K562 (cell line): Measurements from ENCODE around the gene CBLC. TPM values are rescaled to one million over a fixed set of nuclear protein-coding genes. Genes with fewer than 3 reads are reported as not detected.

Source experiments
- ATAC-seq: fragments of 200-7000 bp; cut with Tn5 transposase; 3 replicates; pipeline ENCODE4 v1.9.1; 2020; ENCODE audit warnings: moderate library complexity
- BruUV-seq: library from RNA; stranded (reverse); fragments of 400-500 nt; replicated peaks from 2 replicates; lab custom pipeline; 2021; lab: Mats Ljungman, UMichigan
- CTCF ChIA-PET: fragments of 300-600 bp; formaldehyde crosslinking; extraction: SDS; loops from one replicate; lab custom pipeline; 2021; ENCODE audit warnings: low intra/inter-chr PET ratio; lab: Yijun Ruan, JAX
- POLR2A ChIA-PET: fragments of 300-600, 350-650 bp; sonication (Branson Sonifier 250); formaldehyde crosslinking; extraction: SDS; loops from one replicate; lab custom pipeline; 2021; ENCODE audit warnings: antibody characterized with exemption, inconsistent platforms; lab: Yijun Ruan, JAX
- DNase-seq, 4 experiments: peaks; one replicate each; pipeline versions ENCODE4 v3.0.0 to v3.0.0-alpha.2; 2011 to 2018; ENCODE audit warnings: low spot score in 3 of 4, mixed read lengths in 3 of 4; ENCODE audit errors: extremely low read depth in 1 of 4
- FAIRE-seq: peaks from 2 replicates; lab custom pipeline; 2011; peaks lifted over from hg19 to GRCh38; lab: Jason Lieb, UNC
- H2AFZ ChIP-seq: 2 replicates; pipeline ENCODE4 v1.6.0; 2011; ENCODE audit warnings: low read depth, low read length, control low read depth, inconsistent platforms
- H3K27ac ChIP-seq: fragments of 200-600 bp; 3 replicates; pipeline ENCODE4 v1.8.0; 2011; ENCODE audit warnings: low read depth, mild to moderate bottlenecking, control low read depth, inconsistent platforms, low read length, moderate library complexity, mixed read lengths; ENCODE audit errors: extremely low read depth
- H3K27me3 ChIP-seq, 2 experiments: fragments of 300-600 bp in 1 of 2; 2 replicates in 1 of 2; 3 replicates in 1 of 2; pipeline versions ENCODE4 v1.6.0 to v1.8.0; 2011; ENCODE audit warnings: inconsistent platforms in 2 of 2, low read length in 2 of 2, mild to moderate bottlenecking in 1 of 2, mixed read lengths in 1 of 2, moderate library complexity in 1 of 2; ENCODE audit not compliant: control insufficient read depth in 2 of 2, insufficient read depth in 2 of 2
- H3K36me3 ChIP-seq: fragments of 300-600 bp; 3 replicates; pipeline ENCODE4 v1.8.0; 2011; ENCODE audit warnings: mild to moderate bottlenecking, low read length, inconsistent platforms; ENCODE audit not compliant: control insufficient read depth, insufficient read depth
- H3K4me1 ChIP-seq, 2 experiments: fragments of 200-600 bp in 1 of 2; replicated peaks in 1 of 2; 2 replicates in 1 of 2; 3 replicates in 1 of 2; pipeline versions ENCODE4 v1.5.1 to v1.8.0; 2011; ENCODE audit warnings: inconsistent platforms in 2 of 2, low read length in 2 of 2, mild to moderate bottlenecking in 1 of 2, mixed read lengths in 1 of 2, moderate library complexity in 1 of 2; ENCODE audit not compliant: control insufficient read depth in 2 of 2, insufficient read depth in 2 of 2
- H3K4me2 ChIP-seq: 2 replicates; pipeline ENCODE4 v1.6.1; 2011; ENCODE audit warnings: low read length, control low read depth, inconsistent platforms, mixed read lengths; ENCODE audit not compliant: insufficient read depth
- H3K4me3 ChIP-seq: fragments of 200-600 bp; sonication (generic), shearing (Covaris generic); 2 replicates; pipeline ENCODE4 v1.5.1; 2016; ENCODE audit warnings: control low read depth, inconsistent platforms
- H3K79me2 ChIP-seq: fragments of 200-600 bp; 3 replicates; pipeline ENCODE4 v1.8.0; 2011; ENCODE audit warnings: low read length, inconsistent platforms; ENCODE audit not compliant: control insufficient read depth, insufficient read depth
- H3K9ac ChIP-seq, 2 experiments: 2 replicates each; pipeline versions ENCODE4 v1.6.0 to v1.6.1; 2011; ENCODE audit warnings: low read depth in 2 of 2, low read length in 2 of 2, control low read depth in 1 of 2, inconsistent platforms in 1 of 2, mild to moderate bottlenecking in 1 of 2, mixed read lengths in 1 of 2; ENCODE audit not compliant: insufficient read depth in 1 of 2
- H3K9me1 ChIP-seq: one replicate; pipeline ENCODE4 v1.6.0; 2011; ENCODE audit warnings: inconsistent platforms, mild to moderate bottlenecking, low read length, moderate library complexity; ENCODE audit not compliant: control insufficient read depth, insufficient read depth
- H3K9me3 ChIP-seq: replicated peaks from 2 replicates; pipeline ENCODE4 v1.5.1; 2011; ENCODE audit warnings: low read depth, low read length, inconsistent platforms; ENCODE audit not compliant: control insufficient read depth, insufficient read depth
- H4K20me1 ChIP-seq: replicated peaks from 2 replicates; pipeline ENCODE4 v1.6.1; 2011; ENCODE audit warnings: low read length, inconsistent platforms, mixed read lengths; ENCODE audit not compliant: control insufficient read depth, insufficient read depth
- ARID1B ChIP-seq: fragments of 450-650 bp; IDR thresholded peaks from 2 replicates; pipeline ENCODE4 v1.6.1; 2016; ENCODE audit warnings: antibody characterized with exemption, mild to moderate bottlenecking, inconsistent platforms
- FOSL1 ChIP-seq: fragments of 200-800 bp; sonication (Bioruptor generic); conservative IDR thresholded peaks from 2 replicates; pipeline ENCODE4 v1.6.1; 2016; ENCODE audit warnings: missing genetic modification characterization, missing compliant biosample characterization
- HMG20B ChIP-seq: fragments of 250-450 bp; sonication (Bioruptor Pico); IDR thresholded peaks from 2 replicates; pipeline ENCODE4 v1.5.0; 2021; ENCODE audit warnings: mild to moderate bottlenecking
- JUN ChIP-seq, 2 experiments: sonication (generic) in 1 of 2; formaldehyde crosslinking in 1 of 2; IDR thresholded peaks; 2 replicates each; pipeline versions ENCODE4 v1.6.1 to v1.8.0; 2012 to 2022; ENCODE audit warnings: borderline replicate concordance in 2 of 2, mild to moderate bottlenecking in 2 of 2, improper control_type of control experiment in 1 of 2, low read depth in 1 of 2, low read length in 1 of 2, missing genetic modification reagents in 1 of 2
- NFIC ChIP-seq: fragments of 450-650 bp; IDR thresholded peaks from 2 replicates; pipeline ENCODE4 v1.6.1; 2017; ENCODE audit warnings: mild to moderate bottlenecking, inconsistent platforms
- RCOR1 ChIP-seq, 2 experiments: IDR thresholded peaks; 2 replicates each; pipeline ENCODE4 v1.6.1; 2012; ENCODE audit warnings: low read depth in 2 of 2, low read length in 2 of 2, borderline replicate concordance in 1 of 2, improper control_type of control experiment in 1 of 2
- STAT5B ChIP-seq: fragments of 250-450 bp; sonication (Bioruptor Pico); IDR thresholded peaks from 2 replicates; pipeline ENCODE4 v1.8.0; 2021; ENCODE audit warnings: mild to moderate bottlenecking, inconsistent platforms
- TBP ChIP-seq: optimal IDR thresholded peaks from 2 replicates; pipeline ENCODE3; 2011; ENCODE audit warnings: low read depth, low read length, improper control_type of control experiment
- ZNF41 ChIP-seq: fragments of 250-450 bp; sonication (Bioruptor Pico); conservative IDR thresholded peaks from 2 replicates; pipeline ENCODE4 v1.4.0; 2020; ENCODE audit warnings: mild to moderate bottlenecking
- ZNF444 ChIP-seq: fragments of 250-450 bp; sonication (Bioruptor Pico); IDR thresholded peaks from 2 replicates; pipeline ENCODE4 v1.4.0; 2020; ENCODE audit warnings: mild to moderate bottlenecking, moderate library complexity
- WGBS: fragments of 100-300 bp; shearing (Covaris generic); methylation state at CpG from one replicate; pipeline ENCODE4 v1.1.6; 2016; ENCODE audit warnings: low coverage, mixed read lengths; ENCODE audit not compliant: insufficient coverage; ENCODE audit errors: missing lambda C conversion rate; 5-methylcytosine and 5-hydroxymethylcytosine counted together
- in situ Hi-C: fragments of 300-500 bp; cut with MboI; formaldehyde crosslinking; loops from 4 replicates; pipeline ENCODE4 v1.15.0; 2018; ENCODE audit warnings: inconsistent platforms, mixed read lengths
- intact Hi-C: fragments of 100-400 bp; cut with micrococcal nuclease; formaldehyde crosslinking; loops from 2 replicates; pipeline ENCODE4 v1.14.2; 2022
- polyA plus RNA-seq, 8 experiments: library from polyadenylated mRNA; depleted of rRNA in 4 of 8; stranded (reverse) in 5 of 8; unstranded in 3 of 8; fragments of >200 nt; fragmentation: Nextera tagmentation in 2 of 8; fragmentation: Illumina TruSeq in 1 of 8; extraction: Ambion mirVana in 2 of 8; extraction: Trizol in 1 of 8; gene quantifications; 2 replicates each; pipeline versions ENCODE4 v1.2.1 to v1.2.3, GENCODE V29; 2011 to 2014; ENCODE audit warnings: inconsistent platforms in 1 of 8, missing spikeins in 1 of 8
- total RNA-seq, 7 experiments: library from RNA; depleted of rRNA in 6 of 7; stranded (reverse); fragments of >200 nt in 6 of 7; fragmentation: Illumina TruSeq in 2 of 7; extraction: Trizol in 2 of 7; gene quantifications; 2 replicates each; pipeline versions ENCODE4 v1.2.1 to v1.2.3, GENCODE V29; 2011 to 2021; ENCODE audit warnings: low replicate concordance in 1 of 7
- TF ChIP-seq, protein P1 (sequence below): fragments of 250-450 bp; sonication (Bioruptor Pico); IDR thresholded peaks from 2 replicates; pipeline ENCODE4 v1.9.0; 2021; ENCODE audit warnings: mild to moderate bottlenecking, inconsistent platforms
- TF ChIP-seq, protein P2 (sequence below): IDR thresholded peaks from 2 replicates; pipeline ENCODE4 v1.6.1; 2016; ENCODE audit warnings: missing genetic modification characterization, missing compliant biosample characterization

CBLC gene
- total and polyA plus RNA-seq, 9 of the 15 experiments (the other 6 are each of a cell fraction or from before 2014, with no cell fraction given), result 0.09 TPM; not detected in 8

DNA sequence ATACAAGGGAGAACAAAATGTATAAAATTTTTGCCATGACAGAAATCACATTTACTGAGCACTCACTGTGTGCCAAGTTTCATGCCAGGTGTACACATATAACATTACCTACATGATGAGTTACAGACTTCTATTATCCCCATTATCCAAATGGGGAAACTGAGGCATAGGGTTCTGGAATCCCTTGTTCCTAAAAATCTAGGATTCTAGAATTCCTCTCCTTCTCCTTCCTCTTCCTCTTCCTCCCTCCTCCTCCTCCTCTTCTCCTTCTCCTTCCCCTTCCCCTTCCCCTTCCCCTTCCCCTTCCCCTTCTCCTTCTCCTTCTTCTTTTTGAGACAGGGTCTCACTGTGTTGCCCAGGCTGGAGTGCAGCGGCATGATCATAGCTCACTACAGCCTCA is 43.3 kb upstream of the CBLC start:
- WGBS, result 43% methylated on average over 1 of the region's 1 CpG

GRCh38 chr19:44735011-44735410 is 42.7 kb upstream of the CBLC start:
- Histone ChIP-seq H3K9me3 (no peaks in the 10 kb centered on the region), H3K27ac (no peak overlapping the region), H3K9ac (no peak overlapping the region), H3K36me3 (no peaks in the 10 kb centered on the region), H3K4me3 (no peak overlapping the region), H3K9me1 (no peaks in the 10 kb centered on the region), H3K4me2 (no peak overlapping the region), H4K20me1 (no peaks in the 10 kb centered on the region), H2AFZ (no peak overlapping the region), H3K27me3 (no peaks in the 10 kb centered on the region), H3K79me2 (no peaks in the 10 kb centered on the region), H3K4me1 (peaks cover 0 to 4% of the 10 kb centered on the region in 2 experiments; a peak in 3 of 5 replicates)
- FAIRE-seq, result no peak
- no TSS peak for BruUV-seq
- ChIA-PET POLR2A (no interaction called here), CTCF (no interaction called here)
- in situ Hi-C loops, result no loop called here
- DNase-seq, result no peak
- intact Hi-C loops, result no loop called here
- WGBS, result 37% methylated on average over 5 of the region's 5 CpGs
- ATAC-seq, result no peak
- TF ChIP-seq FOSL1 (peak; percentile 80), ARID1B (0 out of 2 replicates have a peak, but pooled peaks have one; percentile 14), TBP (peak; percentile 72), RCOR1 (IDR thresholded peaks at IDR 0.05; ENCODE audit: borderline replicate concordance in 1 of 2, low read depth in 2 of 2, low read length in 2 of 2) (peak in 1 of 2 experiments; percentile 34; a peak in 1 of 4 replicates), HMG20B (CRISPR knock-in tag) (no peak), ZNF444 (no peak), STAT5B (CRISPR knock-in tag) (no peak), JUN (IDR thresholded peaks at IDR 0.05; ENCODE audit: borderline replicate concordance, low read depth, low read length) (peak; percentile 22; the same call in 1 of the 2 replicates), JUN (CRISPR knock-in tag; IDR thresholded peaks at IDR 0.05; ENCODE audit: borderline replicate concordance) (no peak), ZNF41 (CRISPR knock-in tag) (no peak)
- TF ChIP-seq, protein P1, sequence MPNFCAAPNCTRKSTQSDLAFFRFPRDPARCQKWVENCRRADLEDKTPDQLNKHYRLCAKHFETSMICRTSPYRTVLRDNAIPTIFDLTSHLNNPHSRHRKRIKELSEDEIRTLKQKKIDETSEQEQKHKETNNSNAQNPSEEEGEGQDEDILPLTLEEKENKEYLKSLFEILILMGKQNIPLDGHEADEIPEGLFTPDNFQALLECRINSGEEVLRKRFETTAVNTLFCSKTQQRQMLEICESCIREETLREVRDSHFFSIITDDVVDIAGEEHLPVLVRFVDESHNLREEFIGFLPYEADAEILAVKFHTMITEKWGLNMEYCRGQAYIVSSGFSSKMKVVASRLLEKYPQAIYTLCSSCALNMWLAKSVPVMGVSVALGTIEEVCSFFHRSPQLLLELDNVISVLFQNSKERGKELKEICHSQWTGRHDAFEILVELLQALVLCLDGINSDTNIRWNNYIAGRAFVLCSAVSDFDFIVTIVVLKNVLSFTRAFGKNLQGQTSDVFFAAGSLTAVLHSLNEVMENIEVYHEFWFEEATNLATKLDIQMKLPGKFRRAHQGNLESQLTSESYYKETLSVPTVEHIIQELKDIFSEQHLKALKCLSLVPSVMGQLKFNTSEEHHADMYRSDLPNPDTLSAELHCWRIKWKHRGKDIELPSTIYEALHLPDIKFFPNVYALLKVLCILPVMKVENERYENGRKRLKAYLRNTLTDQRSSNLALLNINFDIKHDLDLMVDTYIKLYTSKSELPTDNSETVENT (CRISPR knock-in tag), result no peak

More for the DNA sequence above, 43.3 kb upstream of the CBLC start:
- no peak overlapping the region for H2AFZ ChIP-seq
- intact Hi-C loops (no loop called here), in situ Hi-C loops (no loop called here)
- H3K27ac ChIP-seq, result no peak overlapping the region
- H4K20me1 ChIP-seq, result no peaks in the 10 kb centered on the region
- no peak overlapping the region for H3K4me2 ChIP-seq
- no peak overlapping the region for H3K9ac ChIP-seq
- peaks cover 0 to 4% of the 10 kb centered on the region in 2 experiments; a peak in 3 of 5 replicates for H3K4me1 ChIP-seq
- ATAC-seq (no peak), DNase-seq (no peak), FAIRE-seq (no peak)
- no peaks in the 10 kb centered on the region for H3K9me3 ChIP-seq
- TF ChIP-seq, protein P2, sequence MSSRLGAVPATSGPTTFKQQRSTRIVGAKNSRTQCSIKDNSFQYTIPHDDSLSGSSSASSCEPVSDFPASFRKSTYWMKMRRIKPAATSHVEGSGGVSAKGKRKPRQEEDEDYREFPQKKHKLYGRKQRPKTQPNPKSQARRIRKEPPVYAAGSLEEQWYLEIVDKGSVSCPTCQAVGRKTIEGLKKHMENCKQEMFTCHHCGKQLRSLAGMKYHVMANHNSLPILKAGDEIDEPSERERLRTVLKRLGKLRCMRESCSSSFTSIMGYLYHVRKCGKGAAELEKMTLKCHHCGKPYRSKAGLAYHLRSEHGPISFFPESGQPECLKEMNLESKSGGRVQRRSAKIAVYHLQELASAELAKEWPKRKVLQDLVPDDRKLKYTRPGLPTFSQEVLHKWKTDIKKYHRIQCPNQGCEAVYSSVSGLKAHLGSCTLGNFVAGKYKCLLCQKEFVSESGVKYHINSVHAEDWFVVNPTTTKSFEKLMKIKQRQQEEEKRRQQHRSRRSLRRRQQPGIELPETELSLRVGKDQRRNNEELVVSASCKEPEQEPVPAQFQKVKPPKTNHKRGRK (tag), result peak; percentile 58
- TF ChIP-seq NFIC, result no peak
- H3K27me3 ChIP-seq, result no peaks in the 10 kb centered on the region
- POLR2A ChIA-PET, result interaction anchor here (0.7 to 1.0 kb wide), 2 partner anchors 11 to 58 kb away, joined by 3 read pairs; no protein-coding TSS in a partner anchor
- no peak overlapping the region for H3K4me3 ChIP-seq
- no peaks in the 10 kb centered on the region for H3K36me3 ChIP-seq
- H3K9me1 ChIP-seq, result no peaks in the 10 kb centered on the region
- CTCF ChIA-PET, result no interaction called here
- BruUV-seq, result no TSS peak
- H3K79me2 ChIP-seq, result no peaks in the 10 kb centered on the region
